Stimulated activated naive CD4-positive, alpha-beta T cell (primary cell): ENCODE measurements around the gene DHDH.

Source experiments
- DNase-seq, 6 experiments: peaks; one replicate each; lab custom pipeline; 2025; lab: John Stamatoyannopoulos, UW

DHDH gene

DNA sequence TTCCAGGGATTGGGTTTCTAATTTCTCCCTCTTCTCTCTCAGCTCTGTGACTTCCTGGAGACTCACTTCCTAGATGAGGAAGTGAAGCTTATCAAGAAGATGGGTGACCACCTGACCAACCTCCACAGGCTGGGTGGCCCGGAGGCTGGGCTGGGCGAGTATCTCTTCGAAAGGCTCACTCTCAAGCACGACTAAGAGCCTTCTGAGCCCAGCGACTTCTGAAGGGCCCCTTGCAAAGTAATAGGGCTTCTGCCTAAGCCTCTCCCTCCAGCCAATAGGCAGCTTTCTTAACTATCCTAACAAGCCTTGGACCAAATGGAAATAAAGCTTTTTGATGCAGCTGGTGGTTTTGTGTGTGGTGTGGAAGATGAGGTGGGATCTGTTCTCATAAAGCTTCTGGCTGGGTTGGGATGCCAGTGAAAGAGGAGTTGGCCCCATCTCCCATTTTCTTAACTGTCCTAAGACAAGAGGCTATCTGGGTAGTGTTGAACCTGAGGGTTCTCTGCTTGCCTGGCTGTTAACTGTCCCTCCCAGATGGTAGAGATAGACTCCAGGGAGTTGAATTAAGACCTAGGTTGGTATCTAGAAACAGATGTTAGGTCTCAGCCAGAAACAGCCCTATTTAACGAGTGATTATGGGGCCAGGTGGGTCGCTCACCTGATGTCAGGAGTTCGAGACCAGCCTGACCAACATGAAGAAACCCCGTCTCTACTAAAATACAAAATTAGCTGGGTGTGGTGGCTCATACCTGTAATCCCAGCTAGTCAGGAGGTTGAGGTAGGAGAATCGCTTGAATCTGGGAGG, 33.2 kb downstream of the DHDH start:
- no peak for DNase-seq

DNA sequence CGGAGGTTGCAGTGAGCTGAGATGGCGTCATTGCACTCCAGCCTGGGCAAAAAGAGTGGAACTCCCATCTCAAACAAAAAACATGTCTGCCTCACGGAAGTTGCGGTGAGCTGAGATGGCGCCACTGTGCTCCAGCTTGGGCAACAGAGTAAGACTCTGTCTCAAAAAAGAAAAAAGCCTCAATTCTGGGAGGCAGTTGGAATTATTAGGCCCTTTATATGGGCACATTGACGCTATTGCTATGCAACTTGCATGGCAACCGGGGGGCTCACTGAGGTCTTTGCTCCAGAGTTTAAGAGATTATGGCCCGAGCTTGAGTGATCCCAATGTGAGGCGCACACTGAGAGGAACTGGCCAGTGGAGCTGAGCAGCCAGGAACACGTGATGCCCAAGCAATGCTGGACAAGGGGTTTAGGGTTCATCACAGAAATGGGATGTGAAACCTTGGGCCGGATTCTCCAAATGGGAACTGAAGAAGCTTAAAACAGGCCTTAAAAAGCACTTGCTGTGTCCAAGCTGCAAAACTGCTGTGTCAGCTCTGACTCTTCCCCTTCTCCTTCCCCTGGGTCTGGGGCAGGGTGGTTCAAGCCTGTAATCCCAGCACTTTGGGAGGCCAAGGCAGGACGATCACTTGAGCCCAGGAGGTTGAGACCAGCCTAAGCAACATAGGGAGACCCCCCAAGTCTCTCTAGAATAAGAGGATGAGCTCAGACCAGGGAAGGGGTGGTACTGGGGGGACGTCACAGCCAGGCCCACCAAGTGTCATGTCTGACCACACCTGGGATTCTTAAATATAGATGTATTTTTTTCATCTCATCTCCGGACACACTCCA, 34.1 kb downstream of the DHDH start:
- no peak for DNase-seq

DNA sequence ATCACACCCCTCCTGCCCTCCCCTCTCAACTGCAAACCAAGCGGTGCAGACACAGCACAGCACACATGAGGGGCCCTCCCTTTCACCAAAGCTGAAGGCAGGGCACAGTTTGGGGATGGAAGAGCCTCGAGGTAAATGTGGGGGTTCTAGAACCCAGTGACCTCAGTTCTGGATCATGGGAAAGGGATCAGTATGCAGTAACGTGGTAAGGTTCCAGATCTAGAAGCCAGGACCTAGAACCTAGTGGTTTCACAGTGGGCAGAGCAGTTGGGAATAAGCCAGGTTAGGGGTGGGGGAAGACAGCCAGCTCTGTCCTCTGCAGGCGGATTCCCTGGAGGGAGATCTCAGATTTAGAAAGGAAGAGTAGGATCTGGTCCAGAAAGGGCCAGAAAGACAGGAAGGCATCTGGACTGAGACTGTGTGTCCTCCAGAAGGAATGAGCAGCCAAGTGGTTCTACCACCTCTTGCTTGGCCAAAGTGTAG, 34.7 kb downstream of the DHDH start:
- DNase-seq, result no peak

DNA sequence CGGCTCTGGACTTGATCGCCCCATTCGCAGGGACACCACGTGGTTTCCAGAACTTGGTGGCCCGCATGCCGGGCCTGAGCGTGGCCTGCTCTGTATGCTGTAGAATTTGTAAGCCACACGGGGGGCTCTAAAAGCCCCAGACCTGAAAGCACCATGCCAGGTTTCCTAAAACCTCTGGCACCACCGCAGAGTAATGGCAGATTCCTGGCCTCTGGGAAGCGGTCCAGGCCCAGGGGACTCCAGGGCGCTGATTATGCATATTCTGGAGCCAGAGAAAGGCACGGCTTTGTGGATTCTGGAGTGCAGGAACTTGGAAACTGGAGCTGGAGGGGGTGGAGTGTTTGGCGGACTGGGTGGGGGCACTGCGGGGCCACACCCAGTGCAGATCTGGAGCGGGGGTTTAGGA, 35.3 kb downstream of the DHDH start:
- no peak for DNase-seq

DNA sequence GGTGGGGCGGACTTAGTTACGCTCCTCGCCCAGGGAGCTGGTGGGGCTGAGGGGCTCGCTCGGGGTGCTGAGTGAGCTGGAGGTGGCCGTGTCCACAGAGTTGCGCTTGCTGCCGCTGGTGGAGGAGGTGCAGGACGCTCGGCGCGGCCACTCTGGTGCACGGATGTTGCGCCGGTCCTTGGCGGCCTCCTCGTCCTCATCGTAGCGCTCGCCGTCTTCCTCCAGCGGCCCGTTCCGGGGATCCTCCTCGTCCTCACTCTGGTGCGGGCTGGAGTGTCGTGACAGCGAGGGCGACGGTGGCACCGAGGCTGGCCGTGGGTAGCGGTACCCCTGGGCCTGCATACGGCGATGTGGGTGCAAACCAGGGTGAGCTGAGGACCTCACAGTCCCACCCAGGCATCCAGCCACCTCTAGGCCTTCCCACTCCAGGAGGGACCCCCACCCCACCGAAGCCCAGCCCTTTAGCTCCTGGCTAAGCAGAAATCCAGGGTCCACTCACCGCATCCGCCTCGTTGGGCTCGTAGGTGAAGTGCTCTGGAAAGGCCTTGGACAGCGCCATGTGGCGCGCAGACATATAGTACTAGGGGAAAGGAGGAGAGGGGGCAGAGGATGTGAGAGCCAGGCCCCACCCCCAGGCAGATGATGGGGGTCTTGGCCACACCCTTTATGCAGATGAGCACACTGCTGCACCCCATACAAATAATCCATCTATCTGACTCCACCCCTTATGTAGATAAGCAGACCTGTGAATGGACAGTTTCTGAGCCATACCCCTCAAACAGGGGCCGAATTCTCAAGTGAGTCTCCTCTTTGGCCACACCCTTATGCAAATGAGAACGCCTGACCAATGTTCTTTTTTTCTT, 36.0 kb downstream of the DHDH start:
- DNase-seq, result no peak

DNA sequence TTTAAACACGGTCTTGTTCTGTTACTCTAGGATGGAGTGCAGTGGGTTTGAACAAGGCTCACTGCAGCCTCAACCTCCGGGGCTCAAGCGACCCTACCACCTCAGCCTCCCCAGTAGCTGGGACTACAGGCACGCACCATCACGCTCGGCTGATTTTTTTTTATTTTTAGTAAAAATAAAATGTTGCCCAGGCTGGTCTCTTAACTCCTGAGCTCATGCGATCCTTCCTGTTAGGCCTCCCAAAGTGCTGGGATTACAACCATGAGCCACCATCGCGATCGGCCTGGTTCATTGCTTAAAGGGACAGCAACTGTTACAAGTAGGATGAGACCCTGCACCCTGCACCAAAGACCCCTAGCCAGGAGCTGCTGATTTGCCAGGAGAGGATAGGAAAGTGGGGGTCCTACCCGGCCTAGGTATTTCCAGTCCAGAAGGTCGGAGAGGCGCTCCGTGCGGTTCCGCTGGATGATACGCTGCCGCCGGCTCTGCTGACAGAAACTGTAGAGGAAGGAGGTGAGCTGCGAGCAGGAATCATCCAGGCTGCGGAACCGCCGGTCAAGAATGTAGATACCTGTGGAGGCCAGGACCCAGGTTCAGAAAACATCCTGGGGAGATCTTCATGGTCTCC, 36.8 kb downstream of the DHDH start:
- DNase-seq, result no peak

DNA sequence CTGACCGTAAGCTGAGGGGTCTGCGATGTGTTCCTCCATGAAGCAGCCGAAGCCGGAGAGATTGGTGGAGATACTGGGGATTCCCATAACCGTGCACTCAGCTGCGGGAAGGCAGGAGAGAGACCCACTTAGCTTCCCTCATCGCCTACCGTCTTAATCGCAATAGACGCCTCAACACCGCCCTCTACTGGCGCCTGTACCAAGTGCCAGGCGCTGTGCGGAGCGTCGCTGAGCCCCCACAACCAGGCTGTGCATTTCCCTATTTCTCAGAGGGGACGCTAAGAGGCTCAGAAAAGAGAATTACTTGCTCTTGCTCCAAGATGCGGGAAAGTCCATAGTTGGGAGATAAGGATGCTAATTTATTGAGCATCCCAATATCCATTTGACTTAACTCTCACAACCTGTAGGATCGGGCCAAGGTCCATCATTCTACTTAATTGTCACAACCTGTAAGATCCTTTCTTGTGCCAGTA, 37.5 kb downstream of the DHDH start:
- DNase-seq, result peak; percentile 45 to 82 (median 71)

DNA sequence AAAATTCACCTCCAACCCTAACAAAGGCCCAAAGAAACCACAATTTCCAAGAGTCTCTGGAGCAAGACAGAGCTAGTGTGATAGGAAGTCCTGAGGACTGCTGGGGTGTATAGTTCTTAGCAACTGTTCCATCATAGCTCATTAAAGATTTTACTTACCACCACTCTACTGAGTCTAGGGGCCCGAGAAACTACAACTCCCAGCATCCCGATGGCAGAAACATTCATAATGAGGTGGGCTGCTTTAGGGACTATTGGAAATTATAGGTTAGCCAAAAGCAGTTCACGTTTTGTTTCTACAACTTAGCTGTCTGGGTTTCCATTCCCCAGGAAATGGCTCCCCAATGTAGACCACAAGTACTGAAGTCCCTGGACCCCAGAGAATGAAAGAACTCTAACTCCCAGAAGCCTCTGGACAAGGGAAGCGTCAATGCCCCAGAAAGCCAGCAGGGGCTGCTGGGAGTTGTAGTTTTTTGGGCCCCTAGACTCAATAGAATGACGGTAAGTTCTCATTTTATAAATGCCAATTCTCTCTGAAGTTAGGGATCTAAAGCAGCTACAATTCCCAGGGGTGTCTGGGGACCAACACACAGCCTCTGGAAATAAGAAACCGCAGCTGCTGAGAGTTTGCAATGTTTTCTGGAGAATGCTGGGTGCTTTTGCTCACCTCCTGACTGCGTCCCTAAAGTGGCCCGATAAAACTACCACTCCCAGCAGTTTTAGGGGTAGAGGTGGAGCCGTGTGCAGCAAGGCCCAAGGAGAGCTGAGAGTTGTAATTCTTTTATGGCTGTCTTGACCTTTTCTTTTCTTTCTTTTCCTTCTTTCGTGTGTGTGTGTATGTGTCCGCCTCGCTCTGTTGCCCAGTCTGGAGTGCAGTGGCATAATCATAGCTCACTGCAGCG, 42.7 kb downstream of the DHDH start:
- peak in 3 of 6 experiments; percentile 19 to 52 (median 35) for DNase-seq

DNA sequence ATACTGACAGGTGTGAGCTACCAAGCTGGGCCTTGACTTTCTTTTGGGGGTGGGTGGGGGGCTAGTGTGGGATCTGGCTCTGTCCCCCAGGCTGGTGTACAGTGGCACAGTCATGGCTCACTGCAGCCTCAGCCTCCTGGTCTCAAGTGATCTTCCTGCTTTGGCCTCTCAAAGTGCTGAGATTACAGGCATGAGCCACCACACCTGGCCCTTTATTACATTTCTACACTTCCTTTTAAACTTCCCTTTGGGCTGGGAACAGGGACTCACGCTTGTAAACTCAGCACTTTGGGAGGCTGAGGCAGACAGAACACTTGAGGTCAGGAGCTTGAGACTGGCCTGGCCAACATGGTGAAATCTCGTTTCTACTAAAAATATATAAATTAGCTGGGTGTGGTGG, 43.6 kb downstream of the DHDH start:
- no peak for DNase-seq

DNA sequence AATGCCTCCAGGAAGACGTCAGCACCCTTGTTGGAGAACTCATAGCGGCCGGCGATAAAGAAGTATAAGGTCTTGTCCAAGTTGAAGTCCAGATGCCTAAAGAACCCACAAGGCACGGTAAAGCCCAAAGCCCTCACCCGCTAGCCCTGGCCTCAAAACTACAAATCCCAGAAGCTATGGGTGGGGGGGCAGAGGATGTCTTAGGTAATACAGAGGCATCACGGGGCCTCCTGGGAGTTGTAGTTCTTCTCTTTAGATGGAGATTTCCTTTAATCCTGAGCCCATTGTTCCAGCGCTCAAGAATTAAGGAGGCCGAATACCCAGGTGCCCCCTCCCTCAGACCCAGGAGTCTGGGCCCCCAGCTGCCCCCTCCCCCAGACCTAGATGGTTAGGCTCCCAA, 48.8 kb downstream of the DHDH start:
- DNase-seq, result no peak

DNA sequence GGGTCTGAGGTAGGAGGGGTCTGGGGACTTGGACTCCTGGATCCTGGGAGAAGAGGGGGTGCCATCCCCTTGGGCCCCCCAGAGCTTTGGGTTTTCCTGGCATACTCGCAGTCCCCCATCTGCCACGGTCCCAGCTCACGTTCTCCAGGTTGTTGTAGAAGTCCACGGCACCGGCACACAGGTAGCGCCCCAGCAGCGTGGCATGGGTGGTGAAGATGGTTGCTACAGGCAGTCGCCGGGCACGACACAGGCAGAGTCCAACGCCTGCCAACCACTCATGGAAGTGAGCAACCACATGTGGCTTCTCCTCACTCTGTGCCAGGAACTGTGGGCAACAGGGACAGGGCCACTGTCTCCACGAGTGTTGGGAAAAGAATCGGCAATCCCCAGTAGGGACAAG, 52.2 kb downstream of the DHDH start:
- no peak for DNase-seq

DNA sequence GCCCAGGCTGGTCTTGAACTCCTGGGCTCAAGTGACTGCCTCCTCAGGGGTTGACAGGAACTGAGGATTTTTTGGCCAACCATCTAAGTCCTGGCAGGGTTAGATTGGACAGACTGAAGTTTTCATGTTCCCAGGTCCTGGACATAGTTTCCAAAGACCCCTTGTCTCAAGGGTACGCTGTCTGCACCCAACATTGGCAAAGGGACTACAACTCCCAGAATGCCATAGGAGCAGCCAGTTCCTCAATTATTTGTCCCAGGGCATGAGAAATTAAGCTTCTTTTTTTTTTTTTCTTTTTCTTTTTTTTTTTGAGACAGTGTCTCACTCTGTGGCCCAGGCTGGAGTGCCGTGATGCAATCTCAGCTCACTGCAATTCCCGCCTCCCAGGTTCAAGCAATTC, 52.7 kb downstream of the DHDH start:
- DNase-seq, result no peak

DNA sequence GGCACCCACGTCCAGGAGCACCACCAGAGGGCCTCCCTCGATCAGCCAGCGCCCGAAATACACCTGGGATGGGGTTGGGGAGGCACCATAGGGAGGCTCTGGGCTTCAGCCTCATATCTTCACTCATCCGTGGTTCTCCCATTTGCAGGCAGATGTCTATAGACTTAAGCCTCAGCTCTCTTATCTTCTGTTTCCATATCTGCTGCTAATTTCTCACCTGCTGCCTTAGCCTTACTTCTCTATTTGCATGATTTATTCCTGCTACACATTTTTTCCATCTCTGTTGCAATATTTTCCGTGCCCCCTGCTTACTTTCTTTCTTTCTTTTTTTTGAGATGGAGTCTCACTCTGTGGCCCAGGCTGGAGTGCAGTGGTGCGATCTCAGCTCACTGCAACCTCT, 53.8 kb downstream of the DHDH start:
- DNase-seq, result no peak

DNA sequence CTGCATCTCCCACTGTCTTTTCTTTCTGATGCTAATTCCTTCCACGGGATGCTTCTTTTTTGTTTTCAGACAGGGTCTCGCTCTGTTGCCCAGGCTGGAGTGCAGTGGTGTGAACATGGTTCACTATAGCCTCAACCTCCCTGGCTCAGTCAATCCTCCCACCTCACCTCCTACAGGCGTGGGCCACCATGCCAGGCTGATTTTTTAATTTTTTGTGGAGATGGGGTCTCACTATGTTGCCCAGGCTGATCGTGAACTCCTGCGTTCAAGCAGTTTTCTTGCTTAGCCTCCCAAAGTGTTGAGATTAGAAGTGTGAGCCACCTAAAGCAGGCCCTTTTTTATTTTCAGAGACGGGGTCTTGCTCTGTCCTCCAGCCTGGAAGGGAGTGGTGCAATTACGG, 54.8 kb downstream of the DHDH start:
- no peak for DNase-seq

DNA sequence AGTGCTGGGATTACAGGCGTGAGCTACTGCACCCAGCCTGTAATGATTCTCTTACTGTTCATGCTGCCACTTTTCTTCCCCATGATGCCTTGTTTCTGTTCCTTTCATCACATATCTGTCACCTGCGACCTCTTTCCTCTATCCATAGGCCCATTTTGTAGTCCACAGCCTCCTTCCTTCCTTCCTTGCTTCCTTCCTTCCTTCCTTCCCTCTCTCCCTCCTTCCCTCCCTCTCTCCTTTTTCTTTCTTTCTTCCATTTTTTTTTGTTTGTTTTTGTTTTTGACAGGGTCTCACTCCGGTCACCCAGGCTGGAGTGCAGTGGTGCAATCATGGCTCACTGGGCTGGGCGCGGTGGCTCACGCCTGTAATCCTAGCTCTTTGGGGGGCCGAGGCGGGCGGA, 55.4 kb downstream of the DHDH start:
- DNase-seq, result no peak

DNA sequence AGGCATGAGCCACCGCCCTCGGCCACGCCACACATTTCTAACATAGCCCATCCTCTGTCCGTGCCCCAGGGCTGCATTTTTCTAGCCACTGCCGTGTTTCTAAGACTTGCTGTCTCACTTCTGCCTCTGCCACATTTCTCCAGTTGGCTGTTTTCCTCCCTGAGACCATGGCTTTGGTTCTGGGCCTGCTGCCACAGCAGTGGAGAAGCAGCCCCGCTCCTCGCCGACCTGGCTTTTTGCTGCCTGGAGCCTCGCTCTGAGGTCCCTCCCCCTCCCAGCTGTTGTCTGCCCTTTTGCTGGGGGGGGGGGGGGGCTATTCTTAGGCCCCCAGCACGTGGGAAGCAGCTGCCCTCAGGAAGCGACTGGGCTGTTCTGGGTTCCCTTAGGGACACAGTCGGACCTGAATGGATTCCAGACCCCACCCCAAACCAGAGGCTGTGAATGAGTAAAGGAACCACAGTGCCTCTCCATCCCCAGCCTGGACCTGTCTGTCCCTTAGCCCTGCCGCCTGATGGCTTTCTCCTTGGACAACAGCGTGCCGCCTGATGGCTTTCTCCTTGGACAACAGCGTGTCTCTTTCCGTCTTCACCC, 56.3 kb downstream of the DHDH start:
- no peak for DNase-seq

DNA sequence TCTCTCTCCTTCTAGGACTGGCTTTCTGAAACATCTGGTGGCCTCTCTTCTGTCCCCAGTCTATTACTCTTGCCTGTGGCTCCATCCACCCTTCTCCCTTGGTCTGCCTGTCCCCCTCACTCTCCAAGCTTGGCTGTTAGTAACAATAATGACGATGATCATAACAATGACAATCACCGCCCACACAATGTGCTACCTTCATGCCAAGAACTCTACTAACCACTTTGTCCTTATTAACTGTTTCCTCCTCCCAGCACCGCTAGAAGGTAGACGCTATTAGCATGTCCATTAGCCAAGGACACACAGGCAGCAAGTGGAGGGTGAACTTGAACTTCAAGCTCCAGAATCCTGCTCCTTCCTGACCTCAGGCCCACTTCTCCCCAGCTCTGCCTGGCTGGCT, 56.9 kb downstream of the DHDH start:
- no peak for DNase-seq

DNA sequence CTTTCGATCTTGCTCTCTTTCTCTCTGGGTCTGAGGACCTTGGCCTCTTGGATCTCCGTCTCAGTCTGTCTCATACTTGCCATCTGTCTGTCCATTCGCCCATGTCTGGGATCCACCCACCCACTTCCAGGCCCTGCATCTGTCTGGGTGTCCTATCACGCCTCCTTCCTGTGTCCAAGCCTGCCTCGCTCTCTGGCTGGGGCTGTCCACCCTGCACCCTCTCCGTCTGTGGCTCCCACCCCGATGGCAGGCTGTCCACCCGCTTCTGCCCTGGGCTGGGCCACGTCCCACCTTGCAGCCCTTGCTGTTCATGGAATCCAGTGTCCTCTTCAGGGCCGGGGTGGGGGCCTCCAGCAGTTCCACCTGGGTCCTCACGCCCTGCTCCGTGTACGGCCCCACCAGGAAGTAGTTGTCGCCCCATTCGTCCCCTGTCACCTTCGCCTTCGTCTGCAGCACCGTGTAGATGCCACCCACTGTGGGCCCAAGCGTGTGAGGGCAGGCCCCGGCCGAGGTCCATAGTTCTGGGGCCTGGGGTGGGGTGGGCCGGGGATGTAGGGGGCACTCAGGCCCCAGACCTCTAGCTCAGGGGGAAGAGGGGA, 57.6 kb downstream of the DHDH start:
- DNase-seq, result no peak

DNA sequence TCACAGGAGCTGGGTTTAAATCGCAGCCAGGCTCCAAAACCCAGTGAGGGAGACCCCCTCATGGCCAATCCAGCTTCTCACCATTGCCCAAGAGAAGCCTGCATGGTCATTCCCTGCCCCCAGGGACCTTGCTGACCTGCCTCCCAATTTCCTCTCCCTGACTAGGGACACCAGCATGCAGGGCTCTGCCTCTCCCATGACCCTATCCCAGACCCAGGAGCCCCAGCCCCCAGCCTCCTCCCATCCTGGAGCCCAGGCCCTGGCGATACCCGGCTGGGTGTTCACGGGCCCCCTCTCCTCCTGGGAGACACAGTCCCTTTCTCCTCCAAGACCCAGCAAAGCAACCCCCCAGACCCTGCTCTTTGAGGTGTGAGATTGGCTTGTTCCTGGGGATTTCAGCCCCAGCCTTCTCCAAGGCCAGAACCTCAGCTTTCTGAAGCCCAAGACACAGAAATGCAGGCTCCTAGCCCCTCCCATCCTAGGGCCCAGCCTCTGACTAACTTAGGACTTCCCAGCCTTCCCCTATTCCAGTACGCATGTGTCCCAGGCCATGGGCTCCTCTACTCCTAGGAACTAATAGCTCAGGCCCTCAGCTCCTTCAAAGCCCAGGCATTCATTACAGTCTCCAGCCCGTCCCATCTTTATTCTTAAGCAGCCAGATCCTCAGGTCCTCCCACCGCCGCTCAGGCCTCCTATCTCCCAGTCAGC, 58.5 kb downstream of the DHDH start:
- DNase-seq, result no peak
